HepG2 (cell line): Measurements from ENCODE around the gene STX8. TPM values are rescaled to one million over a fixed set of nuclear protein-coding genes. Genes with fewer than 3 reads are reported as not detected.
A peak's percentile ranks its signal among the peaks of the same experiment; 100 is the strongest.

Experiments used
- ATAC-seq: fragments of 200-7000 bp; cut with Tn5 transposase; 3 replicates; pipeline ENCODE4 v1.9.1; 2020; ENCODE audit warnings: mild to moderate bottlenecking, moderate library complexity
- BruUV-seq: library from RNA; stranded (reverse); fragments of 400-500 nt; replicated peaks from 2 replicates; lab custom pipeline; 2021; lab: Mats Ljungman, UMichigan
- CTCF ChIA-PET: fragments of 300-600 bp; formaldehyde crosslinking; extraction: SDS; loops from one replicate; lab custom pipeline; 2021; ENCODE audit warnings: low total read pairs, inconsistent platforms, low intra/inter-chr PET ratio; lab: Yijun Ruan, JAX
- POLR2A ChIA-PET: fragments of 350-600 bp; sonication (Branson Sonifier 250); formaldehyde crosslinking; loops from one replicate; lab custom pipeline; 2020; ENCODE audit warnings: antibody characterized with exemption, inconsistent platforms; lab: Yijun Ruan, JAX
- DNase-seq: peaks from one replicate; pipeline ENCODE4 v3.0.0-alpha.2; 2015; ENCODE audit warnings: low spot score
- FAIRE-seq: peaks from 3 replicates; lab custom pipeline; 2011; peaks lifted over from hg19 to GRCh38; lab: Jason Lieb, UNC
- H2AFZ ChIP-seq: one replicate; pipeline ENCODE4 v1.6.1; 2011; ENCODE audit warnings: low read length, inconsistent platforms
- H3K27ac ChIP-seq: fragments of 300-600 bp; 3 replicates; pipeline ENCODE4 v1.8.0; 2011; ENCODE audit warnings: mixed run types, mild to moderate bottlenecking, mixed read lengths, low read length, inconsistent platforms; ENCODE audit not compliant: insufficient read depth; ENCODE audit errors: extremely low read length
- H3K27me3 ChIP-seq, 2 experiments: fragments of 200-600 bp in 1 of 2; 2 replicates in 1 of 2; 3 replicates in 1 of 2; pipeline versions ENCODE4 v1.6.0 to v1.8.0; 2011; ENCODE audit warnings: low read length in 2 of 2, mild to moderate bottlenecking in 2 of 2, moderate library complexity in 2 of 2, inconsistent platforms in 1 of 2; ENCODE audit not compliant: insufficient read depth in 2 of 2, control insufficient read depth in 1 of 2
- H3K36me3 ChIP-seq, 2 experiments: fragments of 200-600 bp in 1 of 2; replicated peaks in 1 of 2; 2 replicates in 1 of 2; 3 replicates in 1 of 2; pipeline versions ENCODE4 v1.5.1 to v1.8.0; 2011; ENCODE audit warnings: low read length in 2 of 2, inconsistent platforms in 1 of 2; ENCODE audit not compliant: insufficient read depth in 2 of 2, control insufficient read depth in 1 of 2
- H3K4me1 ChIP-seq: 2 replicates; pipeline ENCODE4 v1.5.1; 2012; ENCODE audit warnings: low read length, inconsistent platforms; ENCODE audit not compliant: insufficient read depth
- H3K4me2 ChIP-seq: 2 replicates; pipeline ENCODE4 v1.6.0; 2011; ENCODE audit warnings: low read depth, low read length, inconsistent platforms
- H3K4me3 ChIP-seq, 3 experiments: fragments of 200-600 bp in 1 of 3; sonication (generic), shearing (Covaris generic) in 1 of 3; replicated peaks in 1 of 3; 2 replicates each; pipeline ENCODE4 v1.5.1; 2011 to 2016; ENCODE audit warnings: low read length in 3 of 3, inconsistent platforms in 2 of 3, low read depth in 2 of 3, mild to moderate bottlenecking in 2 of 3, control low read depth in 1 of 3, mixed read lengths in 1 of 3; ENCODE audit not compliant: insufficient read depth in 1 of 3
- H3K79me2 ChIP-seq: one replicate; pipeline ENCODE4 v1.6.1; 2011; ENCODE audit warnings: low read length, inconsistent platforms; ENCODE audit not compliant: insufficient read depth
- H3K9ac ChIP-seq: 2 replicates; pipeline ENCODE4 v1.6.0; 2011; ENCODE audit warnings: mild to moderate bottlenecking, low read depth, low read length, inconsistent platforms; ENCODE audit not compliant: insufficient read depth
- H3K9me3 ChIP-seq: 2 replicates; pipeline ENCODE4 v1.5.1; 2012; ENCODE audit warnings: mild to moderate bottlenecking, low read length
- H4K20me1 ChIP-seq: 2 replicates; pipeline ENCODE4 v1.6.0; 2011; ENCODE audit warnings: inconsistent platforms, mild to moderate bottlenecking, low read length, moderate library complexity; ENCODE audit not compliant: insufficient read depth
- BRD4 ChIP-seq: sonication (generic); formaldehyde crosslinking; IDR thresholded peaks from 2 replicates; pipeline ENCODE4 v1.4.0; 2020; ENCODE audit warnings: missing genetic modification reagents
- CAMTA2 ChIP-seq: sonication (generic); formaldehyde crosslinking; IDR thresholded peaks from 2 replicates; pipeline ENCODE4 v1.4.0; 2020; ENCODE audit warnings: mild to moderate bottlenecking, missing genetic modification reagents, borderline replicate concordance
- DMAP1 ChIP-seq: IDR thresholded peaks from 2 replicates; pipeline ENCODE4 v1.6.1; 2016
- ELF3 ChIP-seq: IDR thresholded peaks from 2 replicates; pipeline ENCODE4 v1.6.1; 2016; ENCODE audit warnings: missing genetic modification reagents, missing compliant biosample characterization
- KDM2A ChIP-seq: sonication (generic); formaldehyde crosslinking; IDR thresholded peaks from 2 replicates; pipeline ENCODE4 v1.4.0; 2020; ENCODE audit warnings: low read depth, missing genetic modification reagents, borderline replicate concordance
- MTA1 ChIP-seq: sonication (generic); formaldehyde crosslinking; IDR thresholded peaks from 2 replicates; pipeline ENCODE4 v1.4.0; 2020; ENCODE audit warnings: missing genetic modification reagents, mild to moderate bottlenecking, borderline replicate concordance
- MYNN ChIP-seq: sonication (generic); formaldehyde crosslinking; IDR thresholded peaks from 2 replicates; pipeline ENCODE4 v1.4.0; 2020; ENCODE audit warnings: mild to moderate bottlenecking, low read depth, missing genetic modification reagents
- NFE2 ChIP-seq: sonication (generic); formaldehyde crosslinking; IDR thresholded peaks from 2 replicates; pipeline ENCODE4 v1.4.0; 2020; ENCODE audit warnings: missing genetic modification reagents
- PRDM15 ChIP-seq: sonication (generic); formaldehyde crosslinking; IDR thresholded peaks from 2 replicates; pipeline ENCODE4 v1.4.0; 2020; ENCODE audit warnings: missing genetic modification reagents
- RARA ChIP-seq: IDR thresholded peaks from 2 replicates; pipeline ENCODE4 v1.6.1; 2016; ENCODE audit warnings: missing genetic modification reagents, missing compliant biosample characterization
- RFX1 ChIP-seq: fragments of 450-650 bp; IDR thresholded peaks from 2 replicates; pipeline ENCODE4 v1.6.1; 2017
- RFX5 ChIP-seq: IDR thresholded peaks from 2 replicates; pipeline ENCODE4 v1.6.1; 2011; ENCODE audit warnings: low read depth, low read length, improper control_type of control experiment
- RXRA ChIP-seq: sonication (generic); formaldehyde crosslinking; IDR thresholded peaks from 2 replicates; pipeline ENCODE4 v1.5.1; 2020; ENCODE audit warnings: missing genetic modification reagents
- SALL1 ChIP-seq: sonication (generic); formaldehyde crosslinking; IDR thresholded peaks from 2 replicates; pipeline ENCODE4 v1.8.0; 2022; ENCODE audit warnings: mild to moderate bottlenecking, missing genetic modification reagents
- SKI ChIP-seq: fragments of 450-650 bp; IDR thresholded peaks from one replicate; pipeline ENCODE4 v1.6.1; 2018; ENCODE audit warnings: mild to moderate bottlenecking; ENCODE audit not compliant: partially characterized antibody
- TFAP4 ChIP-seq: sonication (generic); IDR thresholded peaks from 2 replicates; pipeline ENCODE4 v1.6.1; 2016; ENCODE audit warnings: low read depth, borderline replicate concordance
- ZBTB42 ChIP-seq: sonication (generic); formaldehyde crosslinking; IDR thresholded peaks from 2 replicates; pipeline ENCODE4 v1.5.0; 2020; ENCODE audit warnings: mild to moderate bottlenecking, missing genetic modification reagents
- ZFP90 ChIP-seq: sonication (generic); formaldehyde crosslinking; IDR thresholded peaks from 2 replicates; pipeline ENCODE4 v1.8.0; 2022; ENCODE audit warnings: missing genetic modification reagents, mild to moderate bottlenecking, inconsistent platforms, borderline replicate concordance
- ZNF136 ChIP-seq: sonication (generic); formaldehyde crosslinking; IDR thresholded peaks from 2 replicates; pipeline ENCODE4 v1.8.1; 2022; ENCODE audit warnings: low read depth, mild to moderate bottlenecking, moderate library complexity, missing genetic modification reagents
- ZNF629 ChIP-seq: sonication (generic); formaldehyde crosslinking; conservative IDR thresholded peaks from 2 replicates; pipeline ENCODE4 v1.5.0; 2020; ENCODE audit warnings: missing genetic modification reagents
- ZSCAN20 ChIP-seq: sonication (generic); formaldehyde crosslinking; IDR thresholded peaks from 2 replicates; pipeline ENCODE4 v1.4.0; 2020; ENCODE audit warnings: missing genetic modification reagents, mild to moderate bottlenecking, borderline replicate concordance
- WGBS: methylation state at CpG from one replicate; pipeline ENCODE4 v1.1.6; 2017; ENCODE audit warnings: low lambda C conversion rate; 5-methylcytosine and 5-hydroxymethylcytosine counted together
- in situ Hi-C: cut with HindIII; loops from 2 replicates; pipeline ENCODE4 v1.10.0; 2017; ENCODE audit warnings: low pct_unique_long_range_greater_than_20kb; ENCODE audit not compliant: extremely low pct_ligation_motif_present
- intact Hi-C: fragments of 100-400 bp; cut with micrococcal nuclease; formaldehyde crosslinking; loops from one replicate; pipeline ENCODE4 v1.10.0; 2022; ENCODE audit not compliant: unreplicated experiment
- polyA plus RNA-seq, 8 experiments: library from polyadenylated mRNA; depleted of rRNA in 3 of 8; stranded (reverse) in 7 of 8; unstranded in 1 of 8; fragments of >200 nt; fragmentation: Illumina TruSeq in 4 of 8; extraction: Trizol in 4 of 8; gene quantifications; 2 replicates each; pipeline versions ENCODE4 v1.2.1 to v1.2.3, GENCODE V29; 2011 to 2016; ENCODE audit warnings: low read depth in 4 of 8, missing spikeins in 1 of 8, mixed read lengths in 1 of 8; ENCODE audit not compliant: insufficient read depth in 1 of 8
- total RNA-seq, 5 experiments: library from RNA; depleted of rRNA; stranded (reverse); fragments of >200 nt; fragmentation: Illumina TruSeq; extraction: Trizol; gene quantifications; 2 replicates each; pipeline ENCODE4 v1.2.3, GENCODE V29; 2016; ENCODE audit warnings: low read depth in 1 of 5
- TF ChIP-seq, protein P1 (sequence below): sonication (generic); formaldehyde crosslinking; IDR thresholded peaks from 2 replicates; pipeline ENCODE4 v1.4.0; 2020; ENCODE audit warnings: missing genetic modification reagents

STX8 gene
- total and polyA plus RNA-seq, 2 of the 13 experiments (the other 11 are each of a cell fraction or from before 2014, with no cell fraction given) = 36.4 to 53.6 TPM

GRCh38 chr17:9237661-9238301, 337.8 kb downstream of the STX8 start:
- no TSS peak for BruUV-seq
- POLR2A ChIA-PET = no interaction called here
- in situ Hi-C loops = no loop called here
- TF ChIP-seq TFAP4 (peak; percentile 84; the same call in 1 of the 2 replicates), ZBTB42 (no peak), ZSCAN20 (CRISPR knock-in tag) (no peak), NFE2 (no peak), MTA1 (CRISPR knock-in tag) (peak; percentile 64; the same call in 1 of the 2 replicates), MYNN (peak; percentile 73; the same call in 1 of the 2 replicates), RFX5 (peak; percentile 66; the same call in 1 of the 2 replicates), PRDM15 (CRISPR knock-in tag) (peak; percentile 84), ELF3 (CRISPR knock-in tag) (no peak), DMAP1 (CRISPR knock-in tag) (no peak), KDM2A (CRISPR knock-in tag) (0 out of 2 replicates have a peak, but pooled peaks have one; percentile 20), ZNF136 (CRISPR knock-in tag) (no peak), BRD4 (CRISPR knock-in tag) (no peak), SKI (peak; percentile 32), ZFP90 (CRISPR knock-in tag) (no peak), RFX1 (peak; percentile 96), SALL1 (CRISPR knock-in tag) (peak; percentile 45; the same call in 1 of the 2 replicates), RXRA (CRISPR knock-in tag) (peak; percentile 34; the same call in 1 of the 2 replicates), RARA (CRISPR knock-in tag) (0 out of 2 replicates have a peak, but pooled peaks have one; percentile 19), CAMTA2 (no peak), ZNF629 (CRISPR knock-in tag) (peak; percentile 77)
- TF ChIP-seq, protein P1, sequence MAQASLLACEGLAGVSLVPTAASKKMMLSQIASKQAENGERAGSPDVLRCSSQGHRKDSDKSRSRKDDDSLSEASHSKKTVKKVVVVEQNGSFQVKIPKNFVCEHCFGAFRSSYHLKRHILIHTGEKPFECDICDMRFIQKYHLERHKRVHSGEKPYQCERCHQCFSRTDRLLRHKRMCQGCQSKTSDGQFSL (CRISPR knock-in tag) = 0 out of 2 replicates have a peak, but pooled peaks have one; percentile 32

More at GRCh38 chr17:9237661-9238301, 337.8 kb downstream of the STX8 start:
- Histone ChIP-seq H2AFZ (no peak overlapping the region), H3K9ac (peak overlapping the region; percentile 32; the same call in 1 of the 2 replicates), H3K36me3 (no peaks in the 10 kb centered on the region), H3K4me1 (peaks cover 48% of the 10 kb centered on the region), H3K27me3 (peaks cover 1 to 23% of the 10 kb centered on the region in 2 experiments; a peak in 2 of 5 replicates), H4K20me1 (no peaks in the 10 kb centered on the region), H3K4me3 (peak overlapping the region in 1 of 3 experiments; percentile 26; a peak in 1 of 6 replicates), H3K27ac (no peak overlapping the region), H3K79me2 (no peaks in the 10 kb centered on the region), H3K4me2 (peak overlapping the region; percentile 63), H3K9me3 (no peaks in the 10 kb centered on the region)
- CTCF ChIA-PET = no interaction called here
- DNase-seq = peak; percentile 91
- peak; percentile 48 for FAIRE-seq
- WGBS = 26% methylated on average over 9 of the region's 13 CpGs
- ATAC-seq = peak; percentile 74
- intact Hi-C loops = no loop called here
